CD4-positive, alpha-beta T cell (primary cell): Measurements from ENCODE around the gene KLRF1. TPM values are rescaled to one million over a fixed set of nuclear protein-coding genes. Genes with fewer than 3 reads are reported as not detected.

Experiments used
- ATAC-seq: fragments of 200-7000 bp; cut with Tn5 transposase; one replicate; pipeline ENCODE4 v1.10.0; 2022; ENCODE audit warnings: mild to moderate bottlenecking; ENCODE audit not compliant: poor library complexity
- CTCF ChIA-PET: fragments of 350-600 bp; sonication (Branson Sonifier 250); formaldehyde crosslinking; loops from one replicate; lab custom pipeline; 2021; ENCODE audit warnings: antibody characterized with exemption, inconsistent platforms; lab: Charles Lee
- POLR2A ChIA-PET: fragments of 350-600 bp; sonication (Branson Sonifier 250); formaldehyde crosslinking; loops from one replicate; lab custom pipeline; 2021; ENCODE audit warnings: antibody characterized with exemption, inconsistent platforms; lab: Charles Lee
- DNase-seq, 14 experiments: peaks; one replicate each; pipeline ENCODE4 v3.0.0-alpha.2; 2013 to 2020; ENCODE audit warnings: mixed read lengths in 2 of 14
- H3K27ac ChIP-seq, 2 donors: one replicate each; pipeline versions ENCODE4 v1.5.1 to v1.7.0; 2013; ENCODE audit warnings: low read length in 2 of 2, low read depth in 1 of 2, mild to moderate bottlenecking in 1 of 2
- H3K27me3 ChIP-seq, 2 experiments: 1 replicate in 1 of 2; 2 replicates in 1 of 2; pipeline versions ENCODE4 v1.6.1 to v1.7.0; 2013; ENCODE audit warnings: low read length in 2 of 2, control low read depth in 1 of 2, mild to moderate bottlenecking in 1 of 2, moderate library complexity in 1 of 2; ENCODE audit not compliant: insufficient read depth in 2 of 2, control insufficient read depth in 1 of 2
- H3K36me3 ChIP-seq: one replicate; pipeline ENCODE4 v1.6.1; 2013; ENCODE audit warnings: low read length, control low read depth; ENCODE audit not compliant: insufficient read depth
- H3K4me1 ChIP-seq: one replicate; pipeline ENCODE4 v1.6.1; 2013; ENCODE audit warnings: low read length, control low read depth; ENCODE audit not compliant: insufficient read depth
- H3K4me3 ChIP-seq: one replicate; pipeline ENCODE4 v1.5.1; 2013; ENCODE audit warnings: mild to moderate bottlenecking, low read length, moderate library complexity
- H3K9me3 ChIP-seq, 2 experiments: 1 replicate in 1 of 2; 2 replicates in 1 of 2; pipeline versions ENCODE4 v1.6.1 to v1.7.0; 2013; ENCODE audit warnings: low read length in 2 of 2, mild to moderate bottlenecking in 2 of 2, control low read depth in 1 of 2, moderate library complexity in 1 of 2; ENCODE audit not compliant: control insufficient read depth in 1 of 2, insufficient read depth in 1 of 2
- H3K27ac Mint-ChIP-seq: one replicate; pipeline ENCODE4 v1.8.0; 2020; ENCODE audit warnings: mixed read lengths
- H3K27me3 Mint-ChIP-seq: one replicate; pipeline ENCODE4 v1.8.0; 2021; ENCODE audit warnings: mixed read lengths
- H3K36me3 Mint-ChIP-seq: one replicate; pipeline ENCODE4 v1.8.0; 2021; ENCODE audit warnings: low read depth, mixed read lengths
- H3K4me1 Mint-ChIP-seq: one replicate; pipeline ENCODE4 v1.8.0; 2021; ENCODE audit warnings: low read depth, mixed read lengths
- H3K4me3 Mint-ChIP-seq: one replicate; pipeline ENCODE4 v1.8.0; 2020; ENCODE audit warnings: mild to moderate bottlenecking, mixed read lengths
- H3K9me3 Mint-ChIP-seq: one replicate; pipeline ENCODE4 v1.8.0; 2020; ENCODE audit warnings: mixed read lengths
- CTCF ChIP-seq: fragments of 200-600 bp; IDR thresholded peaks from one replicate; pipeline ENCODE4 v1.8.0; 2022; ENCODE audit warnings: antibody characterized with exemption, mild to moderate bottlenecking
- intact Hi-C, 2 experiments: fragments of 100-400 bp; cut with DNase I in 1 of 2; cut with micrococcal nuclease in 1 of 2; formaldehyde crosslinking; loops; one replicate each; pipeline versions ENCODE4 v1.15.1 to v1.9.0; 2023 to 2025; cut with DNase I, micrococcal nuclease
- total RNA-seq, 174 experiments: library from RNA in 2 of 174; stranded (reverse) in 2 of 174; gene quantifications; one replicate each; pipeline ENCODE4 v1.2.3 and lab custom pipeline; 2021 to 2026

Gene KLRF1
- total RNA-seq, 2 experiments from 2014 or later: 0.44 TPM; not detected in 1

GRCh38 chr12:9829982-9830381, 2.7 kb downstream of the KLRF1 start:
- no peaks in the 10 kb centered on the region for H3K4me1 ChIP-seq
- no peaks in the 10 kb centered on the region for H3K4me1 Mint-ChIP-seq
- DNase-seq (no peak), ATAC-seq (no peak)
- H3K36me3 Mint-ChIP-seq: no peaks in the 10 kb centered on the region
- no peaks in the 10 kb centered on the region for H3K36me3 ChIP-seq
- H3K9me3 Mint-ChIP-seq: no peaks in the 10 kb centered on the region
- H3K4me3 Mint-ChIP-seq: no peak overlapping the region
- ChIA-PET CTCF (no interaction called here), POLR2A (no interaction called here)
- intact Hi-C loops: no loop called here
- H3K27ac Mint-ChIP-seq: no peak overlapping the region
- no peak overlapping the region for H3K4me3 ChIP-seq
- no peaks in the 10 kb centered on the region for H3K27me3 Mint-ChIP-seq
- H3K27me3 ChIP-seq: no peaks in the 10 kb centered on the region
- no peak for TF ChIP-seq CTCF
- no peak overlapping the region for H3K27ac ChIP-seq
- no peaks in the 10 kb centered on the region for H3K9me3 ChIP-seq

GRCh38 chr12:9831720-9832119, 4.4 kb downstream of the KLRF1 start:
- CTCF ChIA-PET: no interaction called here

GRCh38 chr12:9843407-9843806, 16.1 kb downstream of the KLRF1 start:
- Histone ChIP-seq H3K9me3 (peaks cover 0 to 14% of the 10 kb centered on the region in 2 experiments), H3K36me3 (no peaks in the 10 kb centered on the region), H3K27ac (no peak overlapping the region), H3K4me1 (no peaks in the 10 kb centered on the region), H3K27me3 (no peaks in the 10 kb centered on the region), H3K4me3 (no peak overlapping the region)
- ChIA-PET POLR2A (no interaction called here), CTCF (no interaction called here)
- H3K27ac Mint-ChIP-seq: no peak overlapping the region
- no peak for DNase-seq
- H3K4me3 Mint-ChIP-seq: no peak overlapping the region
- H3K27me3 Mint-ChIP-seq: no peaks in the 10 kb centered on the region
- intact Hi-C loops: no loop called here
- no peak for TF ChIP-seq CTCF
- no peak for ATAC-seq
- peaks cover 8% of the 10 kb centered on the region for H3K9me3 Mint-ChIP-seq
- H3K36me3 Mint-ChIP-seq: peaks cover 19% of the 10 kb centered on the region
- H3K4me1 Mint-ChIP-seq: no peaks in the 10 kb centered on the region

More at GRCh38 chr12:9831720-9832119, 4.4 kb downstream of the KLRF1 start:
- no peak overlapping the region for H3K27ac ChIP-seq
- no peak for TF ChIP-seq CTCF
- H3K9me3 ChIP-seq: no peaks in the 10 kb centered on the region
- ATAC-seq: no peak
- H3K27me3 ChIP-seq: no peaks in the 10 kb centered on the region
- H3K36me3 ChIP-seq: no peaks in the 10 kb centered on the region
- no peak for DNase-seq
- no peak overlapping the region for H3K4me3 Mint-ChIP-seq
- intact Hi-C loops: no loop called here
- H3K9me3 Mint-ChIP-seq: no peaks in the 10 kb centered on the region
- POLR2A ChIA-PET: no interaction called here
- H3K27ac Mint-ChIP-seq: no peak overlapping the region
- no peak overlapping the region for H3K4me3 ChIP-seq
- H3K4me1 Mint-ChIP-seq: no peaks in the 10 kb centered on the region
- H3K4me1 ChIP-seq: no peaks in the 10 kb centered on the region
- H3K36me3 Mint-ChIP-seq: no peaks in the 10 kb centered on the region
- no peaks in the 10 kb centered on the region for H3K27me3 Mint-ChIP-seq
